DOHH2 (cell line): ENCODE data around the gene DAPL1.

Source experiments
- CTCF ChIP-seq: fragments of 200-600 bp; sonication (generic); IDR thresholded peaks from one replicate; pipeline ENCODE4 v1.5.1; 2014; ENCODE audit warnings: antibody characterized with exemption, mild to moderate bottlenecking, low read depth, low read length; ENCODE audit not compliant: poor library complexity, severe bottlenecking
- EZH2phosphoT487 ChIP-seq: fragments of 200-600 bp; sonication (generic); IDR thresholded peaks from 2 replicates; pipeline ENCODE4 v1.6.1; 2017; ENCODE audit warnings: borderline replicate concordance, mild to moderate bottlenecking, antibody characterized with exemption, low read length, moderate library complexity, mixed read lengths

DNA sequence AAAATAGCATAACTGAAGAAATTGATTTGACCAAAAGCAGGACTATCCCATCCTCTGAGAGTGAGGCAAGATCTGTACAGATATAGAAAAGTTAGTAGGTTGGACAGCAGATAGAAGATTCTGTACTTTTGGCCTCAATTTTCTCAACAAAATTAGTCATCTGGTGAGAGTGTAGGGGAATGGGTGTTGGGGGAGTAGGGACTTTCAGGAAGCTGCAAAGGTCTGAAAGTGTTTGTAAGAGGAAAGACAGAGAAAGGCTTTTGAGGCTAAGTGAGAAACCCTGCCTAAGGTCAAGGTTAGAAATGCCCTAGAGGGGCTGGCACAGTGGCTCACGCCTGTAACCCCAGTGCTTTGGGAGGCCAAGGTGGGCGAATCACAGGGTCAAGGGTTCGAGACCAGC lies 40.3 kb downstream of the DAPL1 start:
- TF ChIP-seq CTCF (no peak), EZH2phosphoT487 (no peak)
